IPS-20b (cell line): Measurements from ENCODE around the gene CABLES1.
"Not testable (repeated sequence)": the region's sequence is repeated elsewhere in the genome, so short reads cannot be mapped to it uniquely, and the experiment has no call there.

Experiments used
- H3K27ac ChIP-seq: one replicate; pipeline ENCODE4 v1.5.1; 2013; ENCODE audit warnings: low read length
- H3K27me3 ChIP-seq: 2 replicates; pipeline ENCODE4 v1.6.1; 2013; ENCODE audit warnings: mild to moderate bottlenecking, low read length, inconsistent platforms; ENCODE audit not compliant: insufficient read depth
- H3K36me3 ChIP-seq: 2 replicates; pipeline ENCODE4 v1.6.1; 2013; ENCODE audit warnings: low read depth, mild to moderate bottlenecking, inconsistent platforms, low read length, moderate library complexity; ENCODE audit not compliant: insufficient read depth
- H3K4me1 ChIP-seq: 2 replicates; pipeline ENCODE4 v1.6.1; 2013; ENCODE audit warnings: mild to moderate bottlenecking, control low read depth, inconsistent platforms, low read length, moderate library complexity; ENCODE audit not compliant: insufficient read depth
- H3K4me3 ChIP-seq: 2 replicates; pipeline ENCODE4 v1.5.1; 2013; ENCODE audit warnings: mild to moderate bottlenecking, low read length, inconsistent platforms
- H3K9ac ChIP-seq: 2 replicates; pipeline ENCODE4 v1.6.1; 2013; ENCODE audit warnings: low read depth, mild to moderate bottlenecking, inconsistent platforms, low read length, moderate library complexity
- H3K9me3 ChIP-seq: 2 replicates; pipeline ENCODE4 v1.6.1; 2013; ENCODE audit warnings: mild to moderate bottlenecking, low read depth, low read length, inconsistent platforms; ENCODE audit not compliant: insufficient read depth

Gene CABLES1

GRCh38 chr18:23146861-23147469, 11.7 kb downstream of the CABLES1 start:
- H3K9me3 ChIP-seq: no peaks in the 10 kb centered on the region
- no peak overlapping the region for H3K4me3 ChIP-seq
- H3K27ac ChIP-seq: no peak overlapping the region
- H3K36me3 ChIP-seq: peaks cover 7% of the 10 kb centered on the region; the same call in 1 of the 2 replicates
- no peaks in the 10 kb centered on the region for H3K27me3 ChIP-seq
- H3K9ac ChIP-seq: no peak overlapping the region
- H3K4me1 ChIP-seq: 0 out of 2 replicates have a peak, but pooled peaks cover 2% of the 10 kb centered on the region

- Histone ChIP-seq H3K27ac (no peak overlapping the region), H3K4me1 (0 out of 2 replicates have a peak, but pooled peaks cover under 1% of the 10 kb centered on the region), H3K27me3 (no peaks in the 10 kb centered on the region), H3K9me3 (no peaks in the 10 kb centered on the region), H3K4me3 (no peak overlapping the region), H3K9ac (no peak overlapping the region), H3K36me3 (peaks cover 7% of the 10 kb centered on the region; the same call in 1 of the 2 replicates)
These were observed 13.1 kb downstream of the CABLES1 start for GRCh38 chr18:23148382-23148781.

GRCh38 chr18:23149570-23149969, 14.3 kb downstream of the CABLES1 start:
- no peak overlapping the region for H3K27ac ChIP-seq
- H3K9ac ChIP-seq: no peak overlapping the region
- no peak overlapping the region for H3K4me3 ChIP-seq
- H3K9me3 ChIP-seq: no peaks in the 10 kb centered on the region
- H3K27me3 ChIP-seq: no peaks in the 10 kb centered on the region
- peaks cover 7% of the 10 kb centered on the region; the same call in 1 of the 2 replicates for H3K36me3 ChIP-seq
- no peaks in the 10 kb centered on the region for H3K4me1 ChIP-seq

DNA sequence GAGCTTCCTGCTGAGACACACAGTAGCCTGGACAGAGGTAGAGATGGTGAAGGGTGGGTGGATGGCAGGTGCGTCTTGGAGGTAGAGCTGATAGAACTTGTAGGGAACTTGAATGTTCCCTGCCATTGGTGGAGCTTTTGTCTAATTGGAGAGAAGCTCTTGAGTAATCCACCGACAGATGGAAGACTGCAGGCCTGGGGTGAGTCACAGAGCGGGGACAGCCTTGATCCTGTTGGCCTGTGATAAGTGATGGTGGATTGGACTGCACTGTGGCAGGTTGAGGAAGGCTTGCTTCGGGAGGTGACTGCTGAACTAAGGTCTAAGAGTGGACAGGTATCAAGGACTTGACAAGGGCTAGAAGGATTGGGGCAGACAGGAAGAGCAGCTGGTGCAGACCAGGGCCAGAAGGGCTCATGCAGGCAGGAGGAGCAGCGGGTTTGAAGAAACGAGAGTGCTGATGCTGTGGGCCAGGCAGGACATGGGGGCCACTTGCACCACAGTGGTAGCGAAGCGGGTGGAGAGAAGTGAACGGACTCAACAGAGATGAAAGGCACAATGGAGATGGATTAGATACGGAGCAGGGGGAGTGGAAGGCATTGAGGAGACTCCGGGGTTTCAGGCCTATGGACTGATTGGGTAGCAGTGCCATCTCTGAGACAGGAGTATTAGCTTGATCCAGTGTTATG, 16.3 kb downstream of the CABLES1 start:
- Histone ChIP-seq H3K9me3 (no peaks in the 10 kb centered on the region), H3K36me3 (0 out of 2 replicates have a peak, but pooled peaks cover 7% of the 10 kb centered on the region), H3K27me3 (no peaks in the 10 kb centered on the region), H3K9ac (no peak overlapping the region), H3K4me1 (peaks cover 8% of the 10 kb centered on the region; the same call in 1 of the 2 replicates), H3K27ac (no peak overlapping the region), H3K4me3 (no peak overlapping the region)

- Histone ChIP-seq H3K9me3 (no peaks in the 10 kb centered on the region), H3K4me1 (peaks cover 8% of the 10 kb centered on the region; the same call in 1 of the 2 replicates), H3K27me3 (no peaks in the 10 kb centered on the region), H3K36me3 (0 out of 2 replicates have a peak, but pooled peaks cover 7% of the 10 kb centered on the region), H3K4me3 (no peak overlapping the region), H3K27ac (no peak overlapping the region), H3K9ac (no peak overlapping the region)
These were observed 18.7 kb downstream of the CABLES1 start for GRCh38 chr18:23154030-23154429.

GRCh38 chr18:23154823-23155500, 19.7 kb downstream of the CABLES1 start:
- Histone ChIP-seq H3K4me1 (peaks cover 8% of the 10 kb centered on the region; the same call in 1 of the 2 replicates), H3K27me3 (no peaks in the 10 kb centered on the region), H3K27ac (no peak overlapping the region), H3K9me3 (no peaks in the 10 kb centered on the region), H3K36me3 (no peaks in the 10 kb centered on the region), H3K9ac (no peak overlapping the region), H3K4me3 (no peak overlapping the region)

DNA sequence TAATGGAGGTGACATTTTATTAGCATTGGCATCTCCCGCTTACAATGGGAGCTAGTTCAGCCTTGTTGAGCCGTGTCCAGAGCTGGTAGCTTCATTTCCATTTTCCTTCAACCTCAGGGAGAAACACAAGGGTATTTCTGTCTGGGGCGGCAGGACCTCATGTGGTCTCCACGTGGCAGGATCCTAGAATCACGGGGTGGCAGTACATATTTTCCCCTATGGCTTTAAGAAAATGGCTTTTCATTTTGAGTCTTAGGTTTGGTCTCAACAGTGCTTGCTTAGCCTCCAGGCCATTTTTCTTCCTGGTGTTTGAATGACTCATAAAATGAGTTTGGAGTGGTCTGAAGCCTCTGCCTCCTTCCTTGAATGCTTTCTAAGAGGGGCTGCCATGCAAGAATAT, 20.3 kb downstream of the CABLES1 start:
- Histone ChIP-seq H3K4me1 (peaks cover 8% of the 10 kb centered on the region; the same call in 1 of the 2 replicates), H3K4me3 (no peak overlapping the region), H3K27ac (no peak overlapping the region), H3K9me3 (no peaks in the 10 kb centered on the region), H3K9ac (no peak overlapping the region), H3K36me3 (no peaks in the 10 kb centered on the region), H3K27me3 (no peaks in the 10 kb centered on the region)

DNA sequence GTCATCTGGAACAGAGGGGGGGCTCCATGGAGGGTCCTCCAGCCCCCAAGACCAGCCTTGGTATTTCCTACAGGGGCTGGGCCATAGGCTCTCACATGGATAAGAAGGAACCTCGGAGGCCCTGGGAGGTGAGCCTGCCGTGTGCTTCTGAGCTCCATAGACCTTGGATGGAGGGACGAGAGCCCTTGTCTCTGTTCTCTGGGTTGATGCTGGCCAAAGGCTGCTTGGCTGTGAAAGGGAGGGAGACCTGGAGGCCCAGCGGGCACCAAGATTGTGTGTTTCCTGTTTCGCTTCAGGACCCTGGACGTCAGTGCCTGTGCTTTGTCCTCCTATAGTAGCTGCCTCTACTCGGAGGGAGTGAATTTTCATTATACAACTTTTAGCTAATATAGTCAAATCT, 20.8 kb downstream of the CABLES1 start:
- H3K27ac ChIP-seq: no peak overlapping the region

GRCh38 chr18:23158058-23158457, 22.8 kb downstream of the CABLES1 start:
- no peaks in the 10 kb centered on the region for H3K9me3 ChIP-seq
- H3K4me1 ChIP-seq: peaks cover 8% of the 10 kb centered on the region; the same call in 1 of the 2 replicates
- no peaks in the 10 kb centered on the region for H3K27me3 ChIP-seq
- no peak overlapping the region for H3K27ac ChIP-seq
- H3K36me3 ChIP-seq: no peaks in the 10 kb centered on the region
- no peak overlapping the region for H3K9ac ChIP-seq
- no peak overlapping the region for H3K4me3 ChIP-seq

More for the DNA sequence above, 20.8 kb downstream of the CABLES1 start:
- no peak overlapping the region for H3K4me3 ChIP-seq
- peaks cover 8% of the 10 kb centered on the region; the same call in 1 of the 2 replicates for H3K4me1 ChIP-seq
- no peak overlapping the region for H3K9ac ChIP-seq
- no peaks in the 10 kb centered on the region for H3K9me3 ChIP-seq
- H3K36me3 ChIP-seq: no peaks in the 10 kb centered on the region
- H3K27me3 ChIP-seq: no peaks in the 10 kb centered on the region

- not testable (repeated sequence) for H3K9me3 ChIP-seq, H3K4me1 ChIP-seq, H3K36me3 ChIP-seq, H3K27ac ChIP-seq, H3K27me3 ChIP-seq, H3K4me3 ChIP-seq, H3K9ac ChIP-seq
These were observed 23.6 kb downstream of the CABLES1 start for GRCh38 chr18:23158884-23159283.

- Histone ChIP-seq H3K4me3 (no peak overlapping the region), H3K36me3 (no peaks in the 10 kb centered on the region), H3K27me3 (no peaks in the 10 kb centered on the region), H3K9me3 (no peaks in the 10 kb centered on the region), H3K4me1 (peaks cover 8% of the 10 kb centered on the region; the same call in 1 of the 2 replicates), H3K27ac (no peak overlapping the region), H3K9ac (no peak overlapping the region)
These were observed 24.1 kb downstream of the CABLES1 start for GRCh38 chr18:23159344-23159743.
